Activated CD4-positive, alpha-beta memory T cell treated with anti-CD3 and anti-CD28 coated beads, Interleukin-2, amount 10 ng/mL, durations not matched to agents 7 days and 5 days (primary cell): ENCODE data around the gene CSMD2. TPM values are rescaled to one million over a fixed set of nuclear protein-coding genes. Genes with fewer than 3 reads are reported as not detected.

Experiments used
- CTCF ChIA-PET: fragments of 350-600 bp; sonication (Branson Sonifier 250); formaldehyde crosslinking; loops from one replicate; lab custom pipeline; 2021; ENCODE audit warnings: antibody characterized with exemption, inconsistent platforms; lab: Charles Lee
- POLR2A ChIA-PET: fragments of 350-600 bp; sonication (Branson Sonifier 250); formaldehyde crosslinking; loops from one replicate; lab custom pipeline; 2021; ENCODE audit warnings: antibody characterized with exemption; lab: Charles Lee
- DNase-seq: peaks from one replicate; pipeline ENCODE4 v3.0.0-alpha.2; 2020
- H3K27ac Mint-ChIP-seq: one replicate; pipeline ENCODE4 v1.8.0; 2021; ENCODE audit warnings: mild to moderate bottlenecking, mixed read lengths
- H3K27me3 Mint-ChIP-seq: one replicate; pipeline ENCODE4 v1.8.0; 2021; ENCODE audit warnings: mixed read lengths
- H3K36me3 Mint-ChIP-seq: one replicate; pipeline ENCODE4 v1.8.0; 2021; ENCODE audit warnings: low read depth, mixed read lengths
- H3K4me1 Mint-ChIP-seq: one replicate; pipeline ENCODE4 v1.8.0; 2021; ENCODE audit warnings: mixed read lengths
- H3K4me3 Mint-ChIP-seq: one replicate; pipeline ENCODE4 v1.8.0; 2021; ENCODE audit warnings: mild to moderate bottlenecking, mixed read lengths
- H3K9me3 Mint-ChIP-seq: one replicate; pipeline ENCODE4 v1.8.0; 2021; ENCODE audit warnings: mixed read lengths
- total RNA-seq, 2 experiments: library from RNA; stranded (reverse); gene quantifications; one replicate each; pipeline ENCODE4 v1.2.3, GENCODE V29; 2021

Gene CSMD2
- total RNA-seq, 2 experiments from 2014 or later: not detected

GRCh38 chr1:33841494-33841893, 323.5 kb downstream of the CSMD2 start:
- Mint-ChIP-seq H3K27me3 (no peaks in the 10 kb centered on the region), H3K4me3 (no peak overlapping the region), H3K27ac (no peak overlapping the region), H3K4me1 (no peaks in the 10 kb centered on the region), H3K9me3 (no peaks in the 10 kb centered on the region), H3K36me3 (no peaks in the 10 kb centered on the region)
- POLR2A ChIA-PET: no interaction called here
- no peak for DNase-seq
- CTCF ChIA-PET: no interaction called here

- Mint-ChIP-seq H3K27me3 (no peaks in the 10 kb centered on the region), H3K4me1 (no peaks in the 10 kb centered on the region), H3K9me3 (no peaks in the 10 kb centered on the region), H3K4me3 (no peak overlapping the region), H3K27ac (no peak overlapping the region), H3K36me3 (no peaks in the 10 kb centered on the region)
- no peak for DNase-seq
- CTCF ChIA-PET: no interaction called here
- POLR2A ChIA-PET: no interaction called here
Measured at GRCh38 chr1:33837635-33838034, 327.4 kb downstream of the CSMD2 start.

DNA sequence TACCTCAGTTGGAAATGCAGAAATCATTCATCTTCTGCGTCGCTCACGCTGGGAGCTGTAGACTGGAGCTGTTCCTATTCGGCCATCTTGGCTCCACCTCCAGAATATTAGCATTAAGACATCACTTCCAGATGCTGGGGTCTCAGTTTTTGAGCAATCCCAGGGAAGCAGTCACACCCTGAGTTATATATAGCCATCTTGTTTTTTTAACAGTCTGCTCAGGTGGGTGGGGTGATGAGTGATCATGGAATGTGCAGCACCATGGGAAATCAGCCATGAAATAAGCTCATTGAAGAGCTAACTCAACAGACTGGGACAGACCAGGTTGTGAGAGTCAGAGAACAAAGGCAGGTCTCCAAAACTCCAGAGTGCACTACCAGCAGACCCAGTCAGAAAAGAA, 328.1 kb downstream of the CSMD2 start:
- H3K4me3 Mint-ChIP-seq: no peak overlapping the region
- H3K27ac Mint-ChIP-seq: no peak overlapping the region
- ChIA-PET CTCF (no interaction called here), POLR2A (no interaction called here)
- no peaks in the 10 kb centered on the region for H3K9me3 Mint-ChIP-seq
- no peaks in the 10 kb centered on the region for H3K27me3 Mint-ChIP-seq
- H3K36me3 Mint-ChIP-seq: no peaks in the 10 kb centered on the region
- no peaks in the 10 kb centered on the region for H3K4me1 Mint-ChIP-seq
- DNase-seq: no peak

DNA sequence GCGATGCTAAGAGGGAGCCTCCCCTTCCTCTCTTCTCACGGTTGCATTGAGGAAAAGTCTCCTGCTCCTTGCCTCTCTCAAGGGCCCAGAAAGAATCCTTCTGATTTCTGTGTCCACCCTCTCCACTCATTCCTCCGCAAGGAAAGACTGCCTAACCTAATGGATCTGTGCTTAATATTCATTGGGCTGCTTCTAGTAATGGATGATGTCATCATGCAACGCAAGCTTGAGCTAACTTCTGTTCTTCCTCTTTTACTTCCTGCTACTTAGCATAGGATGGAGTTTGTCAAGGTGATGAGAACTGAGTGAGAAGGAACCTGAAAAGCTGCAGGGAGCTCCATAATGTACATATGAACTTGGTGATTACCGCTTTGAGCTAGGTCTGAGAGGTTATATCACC, 336.4 kb downstream of the CSMD2 start:
- ChIA-PET POLR2A (no interaction called here), CTCF (no interaction called here)
- H3K4me1 Mint-ChIP-seq: no peaks in the 10 kb centered on the region
- H3K36me3 Mint-ChIP-seq: no peaks in the 10 kb centered on the region
- peaks cover 5% of the 10 kb centered on the region for H3K9me3 Mint-ChIP-seq
- H3K27ac Mint-ChIP-seq: no peak overlapping the region
- no peaks in the 10 kb centered on the region for H3K27me3 Mint-ChIP-seq
- no peak for DNase-seq
- H3K4me3 Mint-ChIP-seq: no peak overlapping the region

- Mint-ChIP-seq H3K27me3 (no peaks in the 10 kb centered on the region), H3K4me1 (no peaks in the 10 kb centered on the region), H3K4me3 (no peak overlapping the region), H3K36me3 (no peaks in the 10 kb centered on the region), H3K9me3 (peaks cover 5% of the 10 kb centered on the region), H3K27ac (no peak overlapping the region)
- no peak for DNase-seq
- ChIA-PET POLR2A (no interaction called here), CTCF (no interaction called here)
Measured at GRCh38 chr1:33828059-33828458, 337.0 kb downstream of the CSMD2 start.

GRCh38 chr1:33826711-33827110, 338.3 kb downstream of the CSMD2 start:
- Mint-ChIP-seq H3K4me3 (no peak overlapping the region), H3K27ac (no peak overlapping the region), H3K4me1 (no peaks in the 10 kb centered on the region), H3K9me3 (peaks cover 5% of the 10 kb centered on the region), H3K27me3 (no peaks in the 10 kb centered on the region), H3K36me3 (no peaks in the 10 kb centered on the region)
- ChIA-PET CTCF (no interaction called here), POLR2A (no interaction called here)
- DNase-seq: no peak

GRCh38 chr1:33826311-33826710, 338.7 kb downstream of the CSMD2 start:
- Mint-ChIP-seq H3K36me3 (no peaks in the 10 kb centered on the region), H3K27me3 (no peaks in the 10 kb centered on the region), H3K4me1 (no peaks in the 10 kb centered on the region), H3K27ac (no peak overlapping the region), H3K4me3 (no peak overlapping the region), H3K9me3 (peaks cover 5% of the 10 kb centered on the region)
- ChIA-PET CTCF (no interaction called here), POLR2A (no interaction called here)
- no peak for DNase-seq

DNA sequence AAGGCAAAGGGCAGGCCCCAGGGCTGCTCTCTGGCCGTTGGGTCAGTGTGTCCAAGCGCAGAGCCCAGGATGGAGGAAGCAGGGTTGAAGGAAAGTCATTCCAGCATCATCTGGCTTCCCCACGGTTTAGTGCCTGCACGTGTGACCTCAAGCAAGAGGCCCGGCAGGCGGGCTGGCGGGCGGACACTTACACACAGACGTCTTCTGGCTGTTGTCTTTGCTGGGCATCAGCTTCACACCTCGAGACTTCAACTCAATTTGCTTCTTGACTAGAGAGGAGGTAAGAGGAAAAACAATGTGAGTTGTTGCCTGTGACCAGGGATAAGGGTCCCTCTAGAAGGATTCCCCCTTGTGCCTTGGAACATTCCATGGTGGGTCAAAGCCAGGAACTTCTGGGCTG, 339.5 kb downstream of the CSMD2 start:
- no peaks in the 10 kb centered on the region for H3K27me3 Mint-ChIP-seq
- DNase-seq: no peak
- no peaks in the 10 kb centered on the region for H3K36me3 Mint-ChIP-seq
- H3K27ac Mint-ChIP-seq: no peak overlapping the region
- POLR2A ChIA-PET: no interaction called here
- peaks cover 5% of the 10 kb centered on the region for H3K9me3 Mint-ChIP-seq
- H3K4me1 Mint-ChIP-seq: no peaks in the 10 kb centered on the region
- H3K4me3 Mint-ChIP-seq: no peak overlapping the region
- CTCF ChIA-PET: no interaction called here

- POLR2A ChIA-PET: no interaction called here
- H3K27ac Mint-ChIP-seq: no peak overlapping the region
- no peak for DNase-seq
- H3K36me3 Mint-ChIP-seq: no peaks in the 10 kb centered on the region
- no peaks in the 10 kb centered on the region for H3K4me1 Mint-ChIP-seq
- H3K4me3 Mint-ChIP-seq: no peak overlapping the region
- H3K9me3 Mint-ChIP-seq: peaks cover 5% of the 10 kb centered on the region
- CTCF ChIA-PET: no interaction called here
- no peaks in the 10 kb centered on the region for H3K27me3 Mint-ChIP-seq
Measured at GRCh38 chr1:33824971-33825370, 340.1 kb downstream of the CSMD2 start.

GRCh38 chr1:33824321-33824720, 340.7 kb downstream of the CSMD2 start:
- no peak overlapping the region for H3K4me3 Mint-ChIP-seq
- ChIA-PET CTCF (no interaction called here), POLR2A (no interaction called here)
- no peaks in the 10 kb centered on the region for H3K36me3 Mint-ChIP-seq
- H3K9me3 Mint-ChIP-seq: peaks cover 5% of the 10 kb centered on the region
- no peaks in the 10 kb centered on the region for H3K27me3 Mint-ChIP-seq
- no peak overlapping the region for H3K27ac Mint-ChIP-seq
- DNase-seq: no peak
- no peaks in the 10 kb centered on the region for H3K4me1 Mint-ChIP-seq

DNA sequence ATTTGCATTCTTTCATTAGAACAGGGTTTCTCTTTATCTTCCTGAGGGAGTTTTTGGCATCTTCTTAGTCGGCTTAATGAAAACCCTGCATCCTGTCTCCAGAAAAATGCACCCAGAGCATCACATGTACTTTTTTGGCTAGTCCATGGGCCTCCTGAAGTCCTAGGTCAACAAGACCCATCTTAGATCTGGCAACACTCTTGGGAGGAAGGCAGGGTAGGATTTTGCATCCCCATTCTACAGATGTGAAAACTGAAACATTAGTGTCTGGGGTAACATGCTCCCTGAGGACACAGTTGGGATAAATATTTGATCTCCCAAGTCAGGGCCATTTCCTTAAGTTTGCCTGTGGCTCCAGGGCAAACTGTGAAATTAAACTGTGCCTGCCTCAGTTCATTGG, 341.2 kb downstream of the CSMD2 start:
- Mint-ChIP-seq H3K4me1 (no peaks in the 10 kb centered on the region), H3K27me3 (no peaks in the 10 kb centered on the region), H3K27ac (no peak overlapping the region), H3K4me3 (no peak overlapping the region), H3K9me3 (peaks cover 2% of the 10 kb centered on the region), H3K36me3 (no peaks in the 10 kb centered on the region)
- POLR2A ChIA-PET: no interaction called here
- no peak for DNase-seq
- CTCF ChIA-PET: no interaction called here

DNA sequence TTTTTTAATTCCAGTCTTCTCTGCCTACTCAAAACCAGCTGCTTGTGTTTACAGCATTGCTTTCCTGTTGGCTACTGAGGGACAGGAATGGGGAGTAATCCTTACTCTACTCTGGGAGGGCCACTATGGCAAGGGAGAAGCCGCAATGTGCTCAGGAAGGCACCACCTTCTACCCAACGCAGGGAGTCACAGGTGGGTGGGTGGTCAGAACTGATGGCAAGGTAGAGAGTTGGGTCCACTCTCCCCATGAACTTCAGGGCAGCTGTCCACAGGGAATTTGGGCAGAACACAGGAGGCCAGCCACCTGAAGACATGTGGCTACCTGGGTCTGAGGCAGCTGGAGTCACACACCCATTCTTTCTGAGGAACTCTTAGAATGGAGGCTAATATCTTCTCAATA, 341.6 kb downstream of the CSMD2 start:
- Mint-ChIP-seq H3K36me3 (no peaks in the 10 kb centered on the region), H3K4me3 (no peak overlapping the region), H3K4me1 (no peaks in the 10 kb centered on the region), H3K27me3 (no peaks in the 10 kb centered on the region), H3K27ac (no peak overlapping the region), H3K9me3 (no peaks in the 10 kb centered on the region)
- DNase-seq: no peak
- ChIA-PET CTCF (no interaction called here), POLR2A (no interaction called here)

- peaks cover 3% of the 10 kb centered on the region for H3K27me3 Mint-ChIP-seq
- POLR2A ChIA-PET: no interaction called here
- H3K4me3 Mint-ChIP-seq: no peak overlapping the region
- CTCF ChIA-PET: no interaction called here
- DNase-seq: no peak
- H3K4me1 Mint-ChIP-seq: no peaks in the 10 kb centered on the region
- no peak overlapping the region for H3K27ac Mint-ChIP-seq
- no peaks in the 10 kb centered on the region for H3K36me3 Mint-ChIP-seq
- H3K9me3 Mint-ChIP-seq: no peaks in the 10 kb centered on the region
Measured at GRCh38 chr1:33822396-33822795, 342.6 kb downstream of the CSMD2 start.

- no peak for DNase-seq
- H3K27me3 Mint-ChIP-seq: peaks cover 4% of the 10 kb centered on the region
- ChIA-PET CTCF (no interaction called here), POLR2A (no interaction called here)
- H3K9me3 Mint-ChIP-seq: no peaks in the 10 kb centered on the region
- no peak overlapping the region for H3K27ac Mint-ChIP-seq
- no peaks in the 10 kb centered on the region for H3K4me1 Mint-ChIP-seq
- no peaks in the 10 kb centered on the region for H3K36me3 Mint-ChIP-seq
- no peak overlapping the region for H3K4me3 Mint-ChIP-seq
Measured at GRCh38 chr1:33821291-33821690, 343.7 kb downstream of the CSMD2 start.

DNA sequence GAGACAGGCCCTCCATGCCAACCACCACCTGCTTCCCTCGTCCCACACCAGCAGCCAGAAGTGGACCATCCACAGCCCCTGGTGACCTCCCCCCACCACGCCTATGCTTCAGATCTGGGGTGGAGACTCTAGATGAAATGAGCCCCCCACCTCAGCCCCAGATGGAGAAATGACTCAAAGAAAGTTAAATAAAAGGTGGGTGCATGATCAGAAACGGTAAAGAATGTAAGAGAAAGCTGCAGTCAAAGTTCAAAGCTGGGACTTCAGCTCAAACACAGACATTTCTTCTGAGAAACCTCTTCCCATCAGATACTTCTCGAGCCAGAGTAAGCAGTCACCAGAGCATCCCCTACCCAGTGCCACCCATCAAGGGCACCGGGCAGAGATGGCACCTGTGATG, 344.2 kb downstream of the CSMD2 start:
- H3K4me3 Mint-ChIP-seq: no peak overlapping the region
- POLR2A ChIA-PET: no interaction called here
- peaks cover 4% of the 10 kb centered on the region for H3K27me3 Mint-ChIP-seq
- H3K9me3 Mint-ChIP-seq: no peaks in the 10 kb centered on the region
- no peak overlapping the region for H3K27ac Mint-ChIP-seq
- no peaks in the 10 kb centered on the region for H3K4me1 Mint-ChIP-seq
- DNase-seq: no peak
- no peaks in the 10 kb centered on the region for H3K36me3 Mint-ChIP-seq
- CTCF ChIA-PET: no interaction called here
